K562 (cell line): Measurements from ENCODE around the gene GABARAPL2. TPM values are rescaled to one million over a fixed set of nuclear protein-coding genes. Genes with fewer than 3 reads are reported as not detected.
A peak's percentile ranks its signal among the peaks of the same experiment; 100 is the strongest.
"Not testable (repeated sequence)": the region's sequence is repeated elsewhere in the genome, so short reads cannot be mapped to it uniquely, and the experiment has no call there.

Experiments
- ATAC-seq: fragments of 200-7000 bp; cut with Tn5 transposase; 3 replicates; pipeline ENCODE4 v1.9.1; 2020; ENCODE audit warnings: moderate library complexity
- BruUV-seq: library from RNA; stranded (reverse); fragments of 400-500 nt; replicated peaks from 2 replicates; lab custom pipeline; 2021; lab: Mats Ljungman, UMichigan
- CTCF ChIA-PET: fragments of 300-600 bp; formaldehyde crosslinking; extraction: SDS; loops from one replicate; lab custom pipeline; 2021; ENCODE audit warnings: low intra/inter-chr PET ratio; lab: Yijun Ruan, JAX
- POLR2A ChIA-PET: fragments of 300-600, 350-650 bp; sonication (Branson Sonifier 250); formaldehyde crosslinking; extraction: SDS; loops from one replicate; lab custom pipeline; 2021; ENCODE audit warnings: antibody characterized with exemption, inconsistent platforms; lab: Yijun Ruan, JAX
- DNase-seq, 4 experiments: peaks; one replicate each; pipeline versions ENCODE4 v3.0.0 to v3.0.0-alpha.2; 2011 to 2018; ENCODE audit warnings: low spot score in 3 of 4, mixed read lengths in 3 of 4; ENCODE audit errors: extremely low read depth in 1 of 4
- FAIRE-seq: peaks from 2 replicates; lab custom pipeline; 2011; peaks lifted over from hg19 to GRCh38; lab: Jason Lieb, UNC
- H2AFZ ChIP-seq: 2 replicates; pipeline ENCODE4 v1.6.0; 2011; ENCODE audit warnings: low read depth, low read length, control low read depth, inconsistent platforms
- H3K27ac ChIP-seq: fragments of 200-600 bp; 3 replicates; pipeline ENCODE4 v1.8.0; 2011; ENCODE audit warnings: low read depth, mild to moderate bottlenecking, control low read depth, inconsistent platforms, low read length, moderate library complexity, mixed read lengths; ENCODE audit errors: extremely low read depth
- H3K27me3 ChIP-seq, 2 experiments: fragments of 300-600 bp in 1 of 2; 2 replicates in 1 of 2; 3 replicates in 1 of 2; pipeline versions ENCODE4 v1.6.0 to v1.8.0; 2011; ENCODE audit warnings: inconsistent platforms in 2 of 2, low read length in 2 of 2, mild to moderate bottlenecking in 1 of 2, mixed read lengths in 1 of 2, moderate library complexity in 1 of 2; ENCODE audit not compliant: control insufficient read depth in 2 of 2, insufficient read depth in 2 of 2
- H3K36me3 ChIP-seq: fragments of 300-600 bp; 3 replicates; pipeline ENCODE4 v1.8.0; 2011; ENCODE audit warnings: mild to moderate bottlenecking, low read length, inconsistent platforms; ENCODE audit not compliant: control insufficient read depth, insufficient read depth
- H3K4me1 ChIP-seq, 2 experiments: fragments of 200-600 bp in 1 of 2; replicated peaks in 1 of 2; 2 replicates in 1 of 2; 3 replicates in 1 of 2; pipeline versions ENCODE4 v1.5.1 to v1.8.0; 2011; ENCODE audit warnings: inconsistent platforms in 2 of 2, low read length in 2 of 2, mild to moderate bottlenecking in 1 of 2, mixed read lengths in 1 of 2, moderate library complexity in 1 of 2; ENCODE audit not compliant: control insufficient read depth in 2 of 2, insufficient read depth in 2 of 2
- H3K4me2 ChIP-seq: 2 replicates; pipeline ENCODE4 v1.6.1; 2011; ENCODE audit warnings: low read length, control low read depth, inconsistent platforms, mixed read lengths; ENCODE audit not compliant: insufficient read depth
- H3K4me3 ChIP-seq: fragments of 200-600 bp; sonication (generic), shearing (Covaris generic); 2 replicates; pipeline ENCODE4 v1.5.1; 2016; ENCODE audit warnings: control low read depth, inconsistent platforms
- H3K79me2 ChIP-seq: fragments of 200-600 bp; 3 replicates; pipeline ENCODE4 v1.8.0; 2011; ENCODE audit warnings: low read length, inconsistent platforms; ENCODE audit not compliant: control insufficient read depth, insufficient read depth
- H3K9ac ChIP-seq, 2 experiments: 2 replicates each; pipeline versions ENCODE4 v1.6.0 to v1.6.1; 2011; ENCODE audit warnings: low read depth in 2 of 2, low read length in 2 of 2, control low read depth in 1 of 2, inconsistent platforms in 1 of 2, mild to moderate bottlenecking in 1 of 2, mixed read lengths in 1 of 2; ENCODE audit not compliant: insufficient read depth in 1 of 2
- H3K9me1 ChIP-seq: one replicate; pipeline ENCODE4 v1.6.0; 2011; ENCODE audit warnings: inconsistent platforms, mild to moderate bottlenecking, low read length, moderate library complexity; ENCODE audit not compliant: control insufficient read depth, insufficient read depth
- H3K9me3 ChIP-seq: replicated peaks from 2 replicates; pipeline ENCODE4 v1.5.1; 2011; ENCODE audit warnings: low read depth, low read length, inconsistent platforms; ENCODE audit not compliant: control insufficient read depth, insufficient read depth
- H4K20me1 ChIP-seq: replicated peaks from 2 replicates; pipeline ENCODE4 v1.6.1; 2011; ENCODE audit warnings: low read length, inconsistent platforms, mixed read lengths; ENCODE audit not compliant: control insufficient read depth, insufficient read depth
- CEBPB ChIP-seq: fragments of 450-650 bp; IDR thresholded peaks from 2 replicates; pipeline ENCODE4 v1.6.1; 2016; ENCODE audit warnings: missing genetic modification characterization, missing compliant biosample characterization
- RBFOX2 ChIP-seq: fragments of 200-400 bp; formaldehyde crosslinking; IDR thresholded peaks from 2 replicates; pipeline ENCODE4 v1.6.1; 2017; ENCODE audit warnings: low read depth, mild to moderate bottlenecking, low read length, moderate library complexity
- WGBS: fragments of 100-300 bp; shearing (Covaris generic); methylation state at CpG from one replicate; pipeline ENCODE4 v1.1.6; 2016; ENCODE audit warnings: low coverage, mixed read lengths; ENCODE audit not compliant: insufficient coverage; ENCODE audit errors: missing lambda C conversion rate; 5-methylcytosine and 5-hydroxymethylcytosine counted together
- in situ Hi-C: fragments of 300-500 bp; cut with MboI; formaldehyde crosslinking; loops from 4 replicates; pipeline ENCODE4 v1.15.0; 2018; ENCODE audit warnings: inconsistent platforms, mixed read lengths
- intact Hi-C: fragments of 100-400 bp; cut with micrococcal nuclease; formaldehyde crosslinking; loops from 2 replicates; pipeline ENCODE4 v1.14.2; 2022
- polyA plus RNA-seq, 8 experiments: library from polyadenylated mRNA; depleted of rRNA in 4 of 8; stranded (reverse) in 5 of 8; unstranded in 3 of 8; fragments of >200 nt; fragmentation: Nextera tagmentation in 2 of 8; fragmentation: Illumina TruSeq in 1 of 8; extraction: Ambion mirVana in 2 of 8; extraction: Trizol in 1 of 8; gene quantifications; 2 replicates each; pipeline versions ENCODE4 v1.2.1 to v1.2.3, GENCODE V29; 2011 to 2014; ENCODE audit warnings: inconsistent platforms in 1 of 8, missing spikeins in 1 of 8
- total RNA-seq, 7 experiments: library from RNA; depleted of rRNA in 6 of 7; stranded (reverse); fragments of >200 nt in 6 of 7; fragmentation: Illumina TruSeq in 2 of 7; extraction: Trizol in 2 of 7; gene quantifications; 2 replicates each; pipeline versions ENCODE4 v1.2.1 to v1.2.3, GENCODE V29; 2011 to 2021; ENCODE audit warnings: low replicate concordance in 1 of 7

The GABARAPL2 gene
- total and polyA plus RNA-seq, 9 of the 15 experiments (the other 6 are each of a cell fraction or from before 2014, with no cell fraction given): 42.1 to 288 (median 91.8) TPM

GRCh38 chr16:75546293-75546692 is 19.9 kb upstream of the GABARAPL2 start:
- WGBS: 86% methylated on average over 7 of the region's 7 CpGs
- peaks cover 0 to 6% of the 10 kb centered on the region in 2 experiments; a peak in 3 of 5 replicates for H3K27me3 ChIP-seq

GRCh38 chr16:75548456-75548855 is 17.7 kb upstream of the GABARAPL2 start:
- ATAC-seq, H3K4me2 ChIP-seq, H3K4me1 ChIP-seq, H3K27me3 ChIP-seq, CTCF ChIA-PET, H3K4me3 ChIP-seq, POLR2A ChIA-PET, FAIRE-seq, BruUV-seq, DNase-seq, H3K9me3 ChIP-seq, H3K36me3 ChIP-seq, H2AFZ ChIP-seq, H3K27ac ChIP-seq, intact Hi-C loops, H3K79me2 ChIP-seq, H3K9me1 ChIP-seq, in situ Hi-C loops, H4K20me1 ChIP-seq, H3K9ac ChIP-seq: not testable (repeated sequence)
- 65% methylated on average over 9 of the region's 9 CpGs for WGBS

More at GRCh38 chr16:75546293-75546692, 19.9 kb upstream of the GABARAPL2 start:
- no peak overlapping the region for H2AFZ ChIP-seq
- no peaks in the 10 kb centered on the region for H3K9me3 ChIP-seq
- H3K27ac ChIP-seq: no peak overlapping the region
- H3K4me1 ChIP-seq: no peaks in the 10 kb centered on the region
- ChIA-PET POLR2A (no interaction called here), CTCF (no interaction called here)
- H3K36me3 ChIP-seq: peaks cover 2% of the 10 kb centered on the region; the same call in 2 of the 3 replicates
- H3K4me2 ChIP-seq: no peak overlapping the region
- TF ChIP-seq RBFOX2 (no peak), CEBPB (tag) (peak; percentile 47; the same call in 1 of the 2 replicates)
- no peaks in the 10 kb centered on the region for H4K20me1 ChIP-seq
- BruUV-seq: no TSS peak
- no peaks in the 10 kb centered on the region for H3K9me1 ChIP-seq
- no peak overlapping the region for H3K4me3 ChIP-seq
- no peak for ATAC-seq
- no peaks in the 10 kb centered on the region for H3K79me2 ChIP-seq
- FAIRE-seq: no peak
- no peak overlapping the region for H3K9ac ChIP-seq
- in situ Hi-C loops: no loop called here
- DNase-seq: no peak
- intact Hi-C loops: no loop called here
